T-cell (primary cell): ENCODE data around the gene VEGFB. TPM values are rescaled to one million over a fixed set of nuclear protein-coding genes. Genes with fewer than 3 reads are reported as not detected.

Experiments
- ATAC-seq, 4 experiments: fragments of 200-7000 bp in 3 of 4; fragments of 150-1000 bp in 1 of 4; cut with Tn5 transposase; replicated peaks in 1 of 4; 1 replicate in 3 of 4; 2 replicates in 1 of 4; pipeline ENCODE4 v1.10.0; 2021; ENCODE audit warnings: moderate library complexity in 3 of 4, mild to moderate bottlenecking in 2 of 4, moderate number of reproducible peaks in 1 of 4
- CTCF ChIA-PET, 2 donors: fragments of 300-600 bp; sonication (Branson Sonifier 250); formaldehyde crosslinking; loops; one replicate each; lab custom pipeline; 2022; ENCODE audit warnings: antibody characterized with exemption in 2 of 2; lab: Charles Lee
- POLR2A ChIA-PET, 2 donors: fragments of 300-600 bp; sonication (Branson Sonifier 250); formaldehyde crosslinking; loops; one replicate each; lab custom pipeline; 2022; ENCODE audit warnings: antibody characterized with exemption in 2 of 2; lab: Charles Lee
- DNase-seq, 35 experiments: peaks; one replicate each; pipeline versions ENCODE4 v3.0.0 to v3.0.0-alpha.2; 2013 to 2023
- H3K27ac ChIP-seq: one replicate; pipeline ENCODE4 v1.5.1; 2013; ENCODE audit warnings: low read length
- H3K27me3 ChIP-seq, 2 experiments: replicated peaks in 1 of 2; 1 replicate in 1 of 2; 2 replicates in 1 of 2; pipeline versions ENCODE4 v1.6.1 to v1.7.0; 2013; ENCODE audit warnings: low read length in 1 of 2, mixed read lengths in 1 of 2; ENCODE audit not compliant: control insufficient read depth in 2 of 2, insufficient read depth in 2 of 2; ENCODE audit errors: extremely low read depth in 1 of 2
- H3K36me3 ChIP-seq, 2 donors: 1 replicate in 1 of 2; 2 replicates in 1 of 2; pipeline versions ENCODE4 v1.6.1 to v1.7.0; 2013; ENCODE audit warnings: low read length in 1 of 2; ENCODE audit not compliant: control insufficient read depth in 2 of 2, insufficient read depth in 1 of 2; ENCODE audit errors: extremely low read depth in 1 of 2
- H3K4me1 ChIP-seq, 2 experiments: 1 replicate in 1 of 2; 2 replicates in 1 of 2; pipeline versions ENCODE4 v1.6.1 to v1.7.0; 2013; ENCODE audit warnings: low read length in 2 of 2, mixed read lengths in 1 of 2; ENCODE audit not compliant: insufficient read depth in 2 of 2, control insufficient read depth in 1 of 2; ENCODE audit errors: extremely low read depth in 1 of 2
- H3K4me3 ChIP-seq, 2 donors: 1 replicate in 1 of 2; 2 replicates in 1 of 2; pipeline versions ENCODE4 v1.5.1 to v1.7.0; 2013; ENCODE audit warnings: mild to moderate bottlenecking in 2 of 2, low read length in 1 of 2, moderate library complexity in 1 of 2; ENCODE audit not compliant: control insufficient read depth in 1 of 2; ENCODE audit errors: extremely low read depth in 1 of 2
- H3K9me3 ChIP-seq: 2 replicates; pipeline ENCODE4 v1.7.0; 2013
- H3K27ac Mint-ChIP-seq, 2 donors: one replicate each; pipeline ENCODE4 v1.8.0; 2020 to 2021; ENCODE audit warnings: mild to moderate bottlenecking in 2 of 2, mixed read lengths in 2 of 2
- H3K27me3 Mint-ChIP-seq, 2 donors: one replicate each; pipeline ENCODE4 v1.8.0; 2021 to 2022; ENCODE audit warnings: mixed read lengths in 2 of 2
- H3K36me3 Mint-ChIP-seq: one replicate; pipeline ENCODE4 v1.8.0; 2021; ENCODE audit warnings: mixed read lengths
- H3K4me1 Mint-ChIP-seq, 3 donors: one replicate each; pipeline ENCODE4 v1.8.0; 2020 to 2022; ENCODE audit warnings: mixed read lengths in 3 of 3, mild to moderate bottlenecking in 1 of 3
- H3K4me3 Mint-ChIP-seq, 3 donors: one replicate each; pipeline ENCODE4 v1.8.0; 2020 to 2022; ENCODE audit warnings: mild to moderate bottlenecking in 3 of 3, mixed read lengths in 3 of 3, moderate library complexity in 3 of 3
- H3K9me3 Mint-ChIP-seq, 3 donors: one replicate each; pipeline ENCODE4 v1.8.0; 2020 to 2022; ENCODE audit warnings: mixed read lengths in 3 of 3
- whole genome bisulfite sequencing: methylation state at CpG from one replicate; pipeline ENCODE4 v1.1.5; 2013; ENCODE audit warnings: missing lambda C conversion rate; ENCODE audit not compliant: insufficient coverage; 5-methylcytosine and 5-hydroxymethylcytosine counted together
- total RNA-seq, 35 experiments: library from RNA in 6 of 35; stranded (reverse) in 6 of 35; fragments of 120-200 nt in 1 of 35; gene quantifications; one replicate each; pipeline versions ENCODE4 v1.2.1 to v1.2.4 and lab custom pipeline; 2013 to 2026

Gene VEGFB
- total RNA-seq, 5 donors from 2014 or later (not counting 1 experiment from before 2014, with no cell fraction given) = 47.9 to 80.7 (median 76.0) TPM

DNA sequence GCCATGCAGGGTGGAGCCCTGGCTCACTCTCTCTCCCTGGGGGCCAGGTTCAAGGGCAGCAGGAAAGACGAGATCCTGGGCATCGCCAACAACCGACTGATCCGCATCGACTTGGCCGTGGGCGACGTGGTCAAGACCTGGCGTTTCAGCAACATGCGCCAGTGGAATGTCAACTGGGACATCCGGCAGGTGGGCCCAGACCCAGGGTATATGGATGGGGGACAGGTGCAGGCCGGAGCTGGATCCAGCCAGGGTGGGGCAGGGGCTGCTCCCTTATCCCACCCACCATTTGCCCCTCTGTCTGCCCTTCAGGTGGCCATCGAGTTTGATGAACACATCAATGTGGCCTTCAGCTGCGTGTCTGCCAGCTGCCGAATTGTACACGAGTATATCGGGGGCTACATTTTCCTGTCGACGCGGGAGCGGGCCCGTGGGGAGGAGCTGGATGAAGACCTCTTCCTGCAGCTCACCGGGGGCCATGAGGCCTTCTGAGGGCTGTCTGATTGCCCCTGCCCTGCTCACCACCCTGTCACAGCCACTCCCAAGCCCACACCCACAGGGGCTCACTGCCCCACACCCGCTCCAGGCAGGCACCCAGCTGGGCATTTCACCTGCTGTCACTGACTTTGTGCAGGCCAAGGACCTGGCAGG, 11.3 kb upstream of the VEGFB start:
- no peaks in the 10 kb centered on the region for H3K27me3 Mint-ChIP-seq
- ATAC-seq = no peak
- Histone ChIP-seq H3K4me1 (peaks cover 8 to 50% of the 10 kb centered on the region in 2 experiments), H3K9me3 (no peaks in the 10 kb centered on the region), H3K4me3 (no peak overlapping the region), H3K27ac (no peak overlapping the region), H3K36me3 (peaks cover 13 to 48% of the 10 kb centered on the region in 2 donors), H3K27me3 (no peaks in the 10 kb centered on the region)
- ChIA-PET CTCF (interaction anchor here (0.7 to 1.0 kb wide), 3 partner anchors 16 to 25 kb away, joined by 3 read pairs; partner anchors contain the start of gene FERMT3 (in 2 of the 2)), POLR2A (interaction anchor here (0.5 to 0.6 kb wide), 4 partner anchors 12 to 102 kb away, joined by 3 to 6 read pairs (median 4); no protein-coding TSS in a partner anchor)
- no peaks in the 10 kb centered on the region for H3K9me3 Mint-ChIP-seq
- 91% methylated on average over 11 of the region's 24 CpGs for WGBS
- peak overlapping the region in 1 of 2 donors; percentile 34 for H3K27ac Mint-ChIP-seq
- H3K4me3 Mint-ChIP-seq = no peak overlapping the region
- peaks cover 21 to 32% (median 22%) of the 10 kb centered on the region in 3 donors for H3K4me1 Mint-ChIP-seq
- no peak for DNase-seq
- peaks cover 9% of the 10 kb centered on the region for H3K36me3 Mint-ChIP-seq

DNA sequence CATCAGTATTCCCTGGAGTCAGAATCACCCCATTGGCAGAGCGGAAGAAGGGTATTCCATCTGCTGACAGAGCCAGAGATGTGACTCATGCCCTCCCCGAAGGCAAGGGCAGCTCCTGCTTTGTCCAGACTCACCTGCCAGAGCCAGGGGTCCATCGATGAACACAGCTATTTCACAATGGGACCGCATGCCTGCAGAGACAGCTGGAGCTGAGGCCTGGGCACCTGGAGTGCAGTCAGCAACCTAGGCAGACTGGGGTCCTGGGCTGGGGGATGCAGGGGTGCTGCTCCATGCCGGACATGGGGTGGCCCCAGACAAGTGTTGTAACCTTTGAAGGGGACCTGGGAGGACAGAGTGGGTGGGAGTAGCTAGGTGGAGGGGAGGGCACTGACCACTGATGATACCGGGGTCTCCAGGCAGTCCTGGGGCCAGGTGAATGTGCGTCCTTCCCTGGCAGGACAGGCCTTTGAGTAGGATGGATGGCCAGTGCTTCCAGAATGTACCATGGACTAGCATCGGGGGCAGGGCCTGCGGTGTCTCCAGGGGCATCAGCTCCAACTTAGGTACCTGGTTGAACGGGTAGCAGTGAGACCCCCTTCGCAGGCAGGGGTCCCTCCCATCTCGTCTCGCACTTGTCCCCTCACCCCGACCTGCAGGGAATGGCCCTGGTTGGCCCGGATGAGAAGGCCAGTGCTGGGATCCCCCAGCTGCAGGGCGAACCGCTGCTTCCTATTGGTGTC, 10.1 kb upstream of the VEGFB start:
- peaks cover 14 to 36% of the 10 kb centered on the region in 2 donors for H3K36me3 ChIP-seq
- Mint-ChIP-seq H3K4me1 (peaks cover 25 to 36% (median 29%) of the 10 kb centered on the region in 3 donors), H3K4me3 (peak overlapping the region; percentile 80 to 92 (median 86)), H3K36me3 (peaks cover 5% of the 10 kb centered on the region), H3K9me3 (no peaks in the 10 kb centered on the region), H3K27me3 (no peaks in the 10 kb centered on the region), H3K27ac (peak overlapping the region; percentile 23 to 66)
- no peaks in the 10 kb centered on the region for H3K9me3 ChIP-seq
- 96% methylated on average over 14 of the region's 17 CpGs for WGBS
- ATAC-seq (no peak), DNase-seq (no peak)
- H3K27ac ChIP-seq = no peak overlapping the region
- H3K27me3 ChIP-seq = no peaks in the 10 kb centered on the region
- peaks cover 10 to 56% of the 10 kb centered on the region in 2 experiments for H3K4me1 ChIP-seq
- no peak overlapping the region for H3K4me3 ChIP-seq
- CTCF ChIA-PET = interaction anchor here in 1 of 2 donors (1.0 kb wide), 1 partner anchor 18 kb away, joined by 3 read pairs; the partner anchor contains the start of gene FERMT3
- POLR2A ChIA-PET = interaction anchor here in 1 of 2 donors (0.5 kb wide), 1 partner anchor 11 kb away, joined by 3 read pairs; no protein-coding TSS in a partner anchor

DNA sequence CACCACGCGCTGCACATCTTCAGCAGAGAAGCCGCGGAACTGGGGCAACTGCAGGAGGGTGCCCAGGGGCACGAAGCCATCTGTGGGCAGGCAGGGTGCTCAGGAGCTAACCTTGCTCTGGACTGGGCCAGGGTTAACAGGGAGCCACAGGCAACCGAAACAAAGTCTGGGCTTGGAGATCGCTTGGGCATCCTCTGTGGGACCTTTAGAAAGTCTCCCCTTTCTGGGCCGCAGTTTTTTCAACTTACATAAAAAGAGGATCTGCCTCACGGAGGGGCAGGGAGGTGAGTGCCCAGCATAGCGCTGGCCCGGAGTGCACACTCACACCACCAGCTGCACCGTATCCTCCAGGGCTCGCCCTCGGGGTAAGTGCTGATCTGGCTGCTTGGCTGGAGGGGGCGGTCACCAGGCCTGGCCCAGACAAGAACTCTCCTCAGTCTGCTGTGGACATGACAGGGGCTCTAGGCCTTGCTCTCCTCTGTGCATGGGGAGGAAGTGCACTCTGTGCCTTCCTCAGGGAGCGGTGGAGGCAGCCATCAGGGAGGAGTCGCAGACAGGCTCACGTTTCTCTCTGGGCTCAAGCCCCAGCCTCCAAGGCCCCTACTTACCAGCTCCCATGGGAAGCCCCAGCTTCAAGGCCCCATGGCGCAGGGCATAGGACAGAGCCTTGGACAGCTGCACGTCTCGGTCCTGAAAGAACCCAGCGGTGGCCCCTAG, 9.3 kb upstream of the VEGFB start:
- H3K27me3 Mint-ChIP-seq = no peaks in the 10 kb centered on the region
- Histone ChIP-seq H3K4me1 (peaks cover 15 to 57% of the 10 kb centered on the region in 2 experiments), H3K9me3 (no peaks in the 10 kb centered on the region), H3K27me3 (no peaks in the 10 kb centered on the region), H3K36me3 (peaks cover 16 to 29% of the 10 kb centered on the region in 2 donors), H3K27ac (peak overlapping the region; percentile 68), H3K4me3 (peak overlapping the region; percentile 78 to 96)
- peaks cover 4% of the 10 kb centered on the region for H3K36me3 Mint-ChIP-seq
- peak overlapping the region; percentile 74 to 84 for H3K27ac Mint-ChIP-seq
- 75% methylated on average over 15 of the region's 22 CpGs for WGBS
- ChIA-PET CTCF (interaction anchor here in 1 of 2 donors (1.0 kb wide), 1 partner anchor 17 kb away, joined by 3 read pairs; no protein-coding TSS in a partner anchor), POLR2A (no interaction called here)
- DNase-seq (no peak), ATAC-seq (no peak)
- no peaks in the 10 kb centered on the region for H3K9me3 Mint-ChIP-seq
- peaks cover 32 to 42% (median 36%) of the 10 kb centered on the region in 3 donors for H3K4me1 Mint-ChIP-seq
- peak overlapping the region; percentile 80 to 92 (median 86) for H3K4me3 Mint-ChIP-seq

DNA sequence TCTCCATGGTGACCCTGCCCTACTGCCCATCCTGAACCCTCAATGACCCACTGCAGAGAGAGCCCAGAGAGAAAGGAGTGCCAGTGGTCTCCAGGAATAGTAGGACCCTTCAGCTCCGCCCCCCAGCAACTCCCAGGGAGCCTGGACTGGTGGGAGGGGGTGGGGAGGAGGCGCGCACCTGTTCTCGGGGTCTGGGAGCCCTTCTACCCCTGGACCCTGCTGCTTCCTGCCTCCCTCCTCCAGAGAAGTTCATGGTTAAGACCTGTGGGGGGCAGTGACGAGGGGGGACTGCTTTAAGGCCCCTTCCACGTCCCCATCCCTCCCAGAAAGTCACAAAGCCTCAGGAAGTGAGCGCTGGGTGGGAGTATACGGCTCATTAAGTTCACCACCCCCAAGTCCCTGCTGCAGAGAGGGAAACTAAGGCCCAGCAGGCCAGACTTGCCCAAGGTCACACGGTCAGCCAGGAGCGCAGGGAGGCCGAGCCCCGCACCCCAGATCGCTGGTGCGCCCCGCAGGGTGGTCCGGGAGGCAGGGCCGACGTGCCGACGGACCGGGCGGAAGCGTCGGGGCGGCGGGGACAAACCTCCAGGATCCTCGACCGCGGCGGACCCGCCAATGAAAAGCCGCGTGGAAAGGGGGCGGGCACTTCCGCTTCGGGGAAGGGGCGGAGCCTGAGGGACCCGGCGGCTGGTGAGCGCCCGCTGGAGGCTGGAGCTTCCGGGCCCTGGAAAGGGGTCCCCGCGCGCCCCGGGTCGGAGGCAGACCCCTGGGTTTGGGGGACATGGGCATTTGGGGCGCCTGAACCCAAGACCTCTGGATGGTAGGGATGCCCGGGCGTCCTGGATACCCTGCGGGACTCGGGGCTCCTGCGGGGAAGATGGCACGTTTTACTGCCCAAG, 8.5 kb upstream of the VEGFB start, which contains the start of the genes NUDT22 and TRPT1:
Gene NUDT22 (plus strand): TSS at position 667 of the 899 bp plus-strand sequence. CDS start 379 bp downstream, outside the sequence.
Gene TRPT1 (minus strand): TSS at position 579 of the 899 bp plus-strand sequence. CDS start 326 bp downstream, at position 253.
- H3K27ac ChIP-seq = peak within 1 kb of the TSS; percentile 76
- no peaks in the 10 kb centered on the region for H3K9me3 ChIP-seq
- ATAC-seq (peak; percentile 76 to 80 (median 78)), DNase-seq (peak; percentile 70 to 96 (median 87))
- H3K36me3 ChIP-seq = peaks cover 11 to 20% of the 10 kb centered on the region in 2 donors
- ChIA-PET POLR2A (interaction anchor here (0.5 to 0.6 kb wide), 3 partner anchors 14 to 1662 kb away, joined by 3 to 4 read pairs (median 4); partner anchors contain the start of gene FIBP (in 1 of the 2)), CTCF (interaction anchor here (0.5 to 1.6 kb wide), 7 partner anchors 12 to 92 kb away, joined by 3 to 9 read pairs (median 3); partner anchors contain the start of genes FERMT3 (in 1 of the 2), PRDX5 (in 1 of the 2) and TRMT112 (in 1 of the 2))
- Mint-ChIP-seq H3K9me3 (no peaks in the 10 kb centered on the region), H3K4me1 (peaks cover 34 to 44% (median 38%) of the 10 kb centered on the region in 3 donors), H3K27ac (peak within 1 kb of the TSS; percentile 88), H3K36me3 (no peaks in the 10 kb centered on the region), H3K27me3 (no peaks in the 10 kb centered on the region), H3K4me3 (peak within 1 kb of the TSS; percentile 80 to 92 (median 86))
- H3K4me1 ChIP-seq = peaks cover 15 to 63% of the 10 kb centered on the region in 2 experiments
- WGBS = under 1% methylated on average over 45 of the region's 54 CpGs
- H3K27me3 ChIP-seq = no peaks in the 10 kb centered on the region
- peak within 1 kb of the TSS; percentile 78 to 96 for H3K4me3 ChIP-seq

DNA sequence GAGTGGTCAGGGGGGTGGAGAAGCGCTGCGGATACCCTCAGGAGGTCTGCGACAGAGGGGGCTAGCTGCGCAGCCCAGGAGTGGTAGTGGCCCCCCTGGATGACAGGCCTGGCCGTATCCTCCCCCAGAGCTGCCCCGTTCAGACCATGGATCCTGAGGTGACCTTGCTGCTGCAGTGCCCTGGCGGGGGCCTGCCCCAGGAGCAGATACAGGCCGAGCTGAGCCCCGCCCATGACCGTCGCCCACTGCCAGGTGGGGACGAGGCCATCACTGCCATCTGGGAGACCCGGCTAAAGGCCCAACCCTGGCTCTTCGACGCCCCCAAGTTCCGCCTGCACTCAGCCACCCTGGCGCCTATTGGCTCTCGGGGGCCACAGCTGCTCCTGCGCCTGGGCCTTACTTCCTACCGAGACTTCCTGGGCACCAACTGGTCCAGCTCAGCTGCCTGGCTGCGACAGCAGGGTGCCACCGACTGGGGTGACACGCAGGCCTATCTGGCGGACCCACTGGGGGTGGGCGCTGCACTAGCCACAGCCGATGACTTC, 7.8 kb upstream of the VEGFB start:
- peaks cover 18 to 70% of the 10 kb centered on the region in 2 experiments for H3K4me1 ChIP-seq
- CTCF ChIA-PET = interaction anchor here (0.5 to 1.6 kb wide), 6 partner anchors 12 to 91 kb away, joined by 3 to 9 read pairs (median 4); partner anchors contain the start of genes FERMT3 (in 1 of the 2), PRDX5 (in 1 of the 2) and TRMT112 (in 1 of the 2)
- peak overlapping the region; percentile 84 to 88 for H3K27ac Mint-ChIP-seq

More for the DNA sequence above, 7.8 kb upstream of the VEGFB start:
- H3K4me1 Mint-ChIP-seq = peaks cover 35 to 48% (median 41%) of the 10 kb centered on the region in 3 donors
- Histone ChIP-seq H3K27me3 (no peaks in the 10 kb centered on the region), H3K36me3 (peaks cover 11 to 15% of the 10 kb centered on the region in 2 donors), H3K4me3 (peak overlapping the region; percentile 78 to 96), H3K27ac (peak overlapping the region; percentile 76), H3K9me3 (no peaks in the 10 kb centered on the region)
- whole genome bisulfite sequencing = under 1% methylated on average over 26 of the region's 26 CpGs
- peak overlapping the region; percentile 80 to 92 (median 86) for H3K4me3 Mint-ChIP-seq
- DNase-seq (peak in 26 of 35 experiments; percentile 28 to 69 (median 44)), ATAC-seq (peak; percentile 31 to 46 (median 40))
- POLR2A ChIA-PET = interaction anchor here in 1 of 2 donors (0.5 kb wide), 1 partner anchor 46 kb away, joined by 4 read pairs; no protein-coding TSS in a partner anchor
- H3K27me3 Mint-ChIP-seq = no peaks in the 10 kb centered on the region
- H3K9me3 Mint-ChIP-seq = no peaks in the 10 kb centered on the region
- no peaks in the 10 kb centered on the region for H3K36me3 Mint-ChIP-seq
